NCI-H2081 treated with DMSO at 0.1 percent for 48 hours (cell line): ENCODE measurements around the gene GRM2.

Source experiments
- DNase-seq: peaks from one replicate; lab custom pipeline; 2025; lab: John Stamatoyannopoulos, UW

The GRM2 gene

GRCh38 chr3:51680196-51680595, 26.7 kb upstream of the GRM2 start:
- DNase-seq: no peak

- DNase-seq: no peak
These were observed 26.1 kb upstream of the GRM2 start for GRCh38 chr3:51680663-51681230.

GRCh38 chr3:51681453-51681852, 25.4 kb upstream of the GRM2 start:
- no peak for DNase-seq

GRCh38 chr3:51682079-51682478, 24.8 kb upstream of the GRM2 start:
- DNase-seq: no peak

GRCh38 chr3:51682526-51682925, 24.3 kb upstream of the GRM2 start:
- DNase-seq: no peak

- no peak for DNase-seq
These were observed 23.3 kb upstream of the GRM2 start for GRCh38 chr3:51683566-51683965.

GRCh38 chr3:51684971-51685751, 21.7 kb upstream of the GRM2 start:
- no peak for DNase-seq

GRCh38 chr3:51686056-51686455, 20.8 kb upstream of the GRM2 start:
- DNase-seq: no peak

GRCh38 chr3:51686512-51687215, 20.2 kb upstream of the GRM2 start:
- no peak for DNase-seq

GRCh38 chr3:51687431-51688205, 19.2 kb upstream of the GRM2 start:
- DNase-seq: no peak

- DNase-seq: no peak
These were observed 18.7 kb upstream of the GRM2 start for GRCh38 chr3:51688206-51688600.

GRCh38 chr3:51691021-51691420, 15.8 kb upstream of the GRM2 start:
- DNase-seq: no peak

GRCh38 chr3:51691949-51692348, 14.9 kb upstream of the GRM2 start:
- DNase-seq: no peak

- DNase-seq: no peak
These were observed 13.9 kb upstream of the GRM2 start for GRCh38 chr3:51692980-51693395.

- no peak for DNase-seq
These were observed 9.9 kb upstream of the GRM2 start for GRCh38 chr3:51696954-51697353.

- DNase-seq: no peak
These were observed 8.7 kb upstream of the GRM2 start for GRCh38 chr3:51698209-51698608.

GRCh38 chr3:51700403-51700802, 6.5 kb upstream of the GRM2 start:
- DNase-seq: no peak

GRCh38 chr3:51702156-51702555, 4.7 kb upstream of the GRM2 start:
- DNase-seq: no peak

GRCh38 chr3:51703068-51703760, 3.7 kb upstream of the GRM2 start:
- no peak for DNase-seq

GRCh38 chr3:51703761-51704510, 2.9 kb upstream of the GRM2 start:
- DNase-seq: no peak

GRCh38 chr3:51704511-51704950, 2.3 kb upstream of the GRM2 start:
- no peak for DNase-seq
